ENCODE results near the gene PRKAG1.

GRCh38 chr12:49052451-49053208, 34.1 kb upstream of the PRKAG1 start:
- TF ChIP-seq CTCF (IDR thresholded peaks at IDR 0.05) (no peak), POLR2A (IDR thresholded peaks at IDR 0.05) (no peak)

Data from Peyer's patch (tissue), 4 donors.